GF-D8 (cell line): Measurements from ENCODE around the gene MITF.
"Not testable (repeated sequence)": the region's sequence is repeated elsewhere in the genome, so short reads cannot be mapped to it uniquely, and the experiment has no call there.

Experiments used
- DNase-seq: peaks from one replicate; lab custom pipeline; 2025; lab: John Stamatoyannopoulos, UW

Gene MITF

GRCh38 chr3:69872783-69873378 lies 133.6 kb downstream of the MITF start:
- no peak for DNase-seq

- DNase-seq, result no peak
These were observed 136.8 kb downstream of the MITF start for GRCh38 chr3:69876073-69876472.

GRCh38 chr3:69878254-69878653 lies 139.0 kb downstream of the MITF start:
- DNase-seq, result no peak

- DNase-seq, result no peak
These were observed 139.8 kb downstream of the MITF start for GRCh38 chr3:69879051-69879450.

DNA sequence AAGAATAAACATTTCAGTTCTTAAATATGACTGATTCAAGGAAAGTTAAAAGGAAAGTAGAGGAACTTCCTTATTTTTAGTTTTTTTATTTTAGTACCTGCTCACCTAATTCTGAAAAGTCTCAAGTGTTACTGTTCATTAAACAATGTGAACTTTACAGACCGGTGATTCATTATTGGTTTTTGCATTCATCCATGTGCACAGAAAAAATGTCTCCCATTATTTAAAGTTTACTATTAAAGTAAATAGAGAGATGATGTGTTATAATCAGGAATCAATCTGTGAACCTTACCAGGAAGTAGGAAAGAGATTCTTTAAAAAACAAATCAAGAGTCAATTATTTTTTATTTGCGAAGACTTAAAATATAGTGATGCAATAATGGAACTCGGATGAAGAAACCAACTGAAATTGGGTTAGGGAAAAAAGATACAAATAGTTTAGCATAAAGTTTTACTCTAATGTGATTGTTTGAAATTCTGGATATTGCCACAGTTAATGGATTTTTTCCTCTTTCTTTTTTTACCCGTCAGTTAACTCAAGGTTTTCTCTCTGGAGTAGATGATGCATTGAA lies 140.9 kb downstream of the MITF start:
- no peak for DNase-seq

DNA sequence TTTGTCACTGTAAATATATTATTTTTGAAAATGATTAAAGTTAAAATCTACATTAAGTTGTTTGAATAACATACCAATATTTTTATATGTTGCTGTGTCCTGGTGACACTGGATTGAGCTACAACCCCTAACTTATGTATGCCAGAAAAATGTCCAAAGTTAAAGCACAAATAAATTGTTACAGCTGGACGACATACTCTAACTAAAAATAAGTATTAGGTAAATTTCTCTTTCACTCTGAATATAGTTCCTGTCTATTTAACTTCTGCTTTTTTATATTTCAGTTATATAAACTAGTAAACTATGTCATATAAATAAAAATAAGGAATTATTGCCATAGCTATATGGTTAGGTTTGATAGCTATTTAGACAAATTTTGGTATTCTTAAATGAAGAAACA lies 141.8 kb downstream of the MITF start:
- DNase-seq, result no peak

DNA sequence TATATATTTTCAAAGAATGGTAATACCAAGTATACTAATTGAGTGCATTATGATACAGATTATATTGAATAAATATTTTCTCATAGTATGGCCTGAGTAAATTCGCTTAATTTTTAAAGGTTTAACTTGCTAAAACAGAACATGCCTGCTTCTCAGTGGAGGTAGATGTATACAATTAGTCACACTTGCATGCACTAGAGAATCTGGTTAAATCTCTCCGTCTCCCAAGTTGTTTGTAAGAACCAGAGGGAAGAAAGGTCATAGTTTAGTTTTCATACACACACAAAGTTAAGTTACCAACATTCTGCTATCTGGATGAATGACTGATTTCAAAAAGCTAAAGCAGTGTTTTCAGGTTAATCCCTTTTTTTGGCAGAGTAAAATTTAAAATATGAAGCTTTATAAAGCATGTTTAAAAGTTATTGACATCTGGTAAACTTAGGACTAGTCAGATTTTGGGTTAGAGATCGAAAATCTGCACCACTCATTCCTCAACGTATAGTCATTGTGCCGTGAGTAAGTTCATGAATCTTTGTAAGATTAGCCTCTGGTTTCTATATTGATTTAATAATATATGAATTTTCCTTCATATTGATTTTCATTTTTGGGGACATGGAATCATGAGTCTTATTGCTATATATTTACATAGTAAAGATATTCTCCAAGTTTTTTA lies 142.6 kb downstream of the MITF start:
- no peak for DNase-seq

DNA sequence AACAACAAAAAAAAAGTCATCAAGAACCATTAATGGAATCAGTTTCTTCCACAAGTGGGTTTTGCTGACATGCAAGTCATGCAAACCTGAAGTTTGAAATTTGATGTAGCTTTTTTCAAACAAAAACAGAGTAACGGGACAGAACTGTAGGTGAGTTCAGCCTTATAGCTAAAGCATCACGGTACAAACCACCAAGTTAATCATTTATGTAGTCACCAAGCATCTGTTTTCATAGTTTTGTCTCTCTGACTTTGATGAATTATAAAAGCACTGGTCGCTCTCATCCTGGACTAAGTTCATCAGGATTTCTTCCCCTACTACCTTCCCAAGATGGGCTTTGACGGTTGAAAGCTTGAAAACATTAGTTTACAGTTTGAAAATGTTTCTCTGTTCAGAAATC lies 143.3 kb downstream of the MITF start:
- DNase-seq, result no peak

GRCh38 chr3:69888040-69888942 lies 149.0 kb downstream of the MITF start:
- no peak for DNase-seq

- no peak for DNase-seq
These were observed 149.7 kb downstream of the MITF start for GRCh38 chr3:69888943-69889315.

DNA sequence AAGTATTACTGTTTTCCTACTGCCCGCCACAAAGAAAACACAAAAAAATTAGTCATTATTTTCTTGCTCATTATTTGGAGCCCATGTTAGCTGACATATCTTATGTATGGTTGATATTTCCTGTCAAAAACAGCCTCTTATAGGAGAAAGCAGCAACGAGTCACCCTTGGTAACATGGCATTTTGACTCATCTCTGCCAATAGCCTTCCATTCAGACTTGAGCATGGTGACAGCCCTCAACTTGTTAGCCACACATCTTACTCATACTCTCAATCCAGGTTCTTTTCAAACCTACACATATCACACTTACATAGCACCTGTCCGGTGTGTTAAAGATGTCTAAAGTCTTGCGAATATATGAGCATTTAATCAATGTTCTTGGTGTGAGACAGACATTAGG lies 150.8 kb downstream of the MITF start:
- DNase-seq, result no peak

DNA sequence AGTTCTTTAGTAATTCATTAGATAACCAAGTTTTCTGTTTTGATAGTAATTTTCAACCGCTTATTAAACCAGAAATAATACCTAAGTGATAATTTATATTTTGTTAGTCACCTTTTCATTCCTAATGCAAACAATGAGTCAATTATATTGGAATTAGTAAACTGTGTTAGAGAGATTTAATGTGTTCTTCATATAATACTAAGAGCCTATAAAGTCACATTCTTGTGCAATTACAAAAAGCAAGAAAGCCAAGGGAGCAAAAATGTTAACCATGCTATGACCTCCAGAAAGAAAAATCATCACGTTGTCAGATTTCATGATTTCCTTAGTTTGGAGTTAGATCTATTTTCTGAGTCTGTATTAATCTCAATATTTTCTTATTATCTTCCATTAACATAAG lies 151.4 kb downstream of the MITF start:
- no peak for DNase-seq

GRCh38 chr3:69892706-69893105 lies 153.4 kb downstream of the MITF start:
- no peak for DNase-seq

DNA sequence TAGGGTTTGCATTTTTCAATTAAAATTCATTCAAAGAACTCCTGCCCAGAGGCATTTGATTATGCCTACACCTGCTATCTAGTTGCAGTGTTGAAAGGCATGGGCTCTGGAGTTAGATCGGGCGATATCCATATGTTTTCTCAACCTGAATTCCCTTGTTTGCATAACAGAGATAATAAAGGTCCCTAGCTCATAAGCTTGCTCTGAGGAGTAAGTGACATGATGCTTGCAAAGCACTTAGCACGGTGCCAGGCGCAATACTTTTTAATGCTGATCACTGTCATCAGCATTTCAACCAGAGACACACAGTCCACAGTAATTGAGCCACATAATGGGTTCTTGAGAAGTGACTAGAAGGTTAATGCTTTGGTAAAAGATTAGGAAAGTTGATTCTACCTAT lies 154.0 kb downstream of the MITF start:
- DNase-seq, result no peak

DNA sequence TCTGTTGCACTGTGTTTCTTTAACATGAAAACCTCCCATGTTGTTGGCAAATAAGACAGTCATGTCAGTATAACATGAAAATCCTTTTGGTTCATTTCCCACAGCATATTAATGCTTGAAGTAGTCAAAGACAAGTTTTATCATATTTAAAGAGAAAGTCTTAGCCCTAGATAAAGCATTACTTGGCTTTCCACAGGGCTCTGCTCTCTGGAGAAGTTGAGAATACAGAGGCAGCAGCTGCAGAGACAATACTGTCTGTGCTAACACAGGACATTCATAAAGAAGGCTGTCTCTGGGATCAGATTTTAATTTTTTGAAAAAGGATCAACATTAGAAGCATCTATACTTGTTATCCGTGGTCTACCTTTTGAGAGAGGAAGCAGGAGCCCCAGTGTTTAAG lies 156.8 kb downstream of the MITF start:
- no peak for DNase-seq

DNA sequence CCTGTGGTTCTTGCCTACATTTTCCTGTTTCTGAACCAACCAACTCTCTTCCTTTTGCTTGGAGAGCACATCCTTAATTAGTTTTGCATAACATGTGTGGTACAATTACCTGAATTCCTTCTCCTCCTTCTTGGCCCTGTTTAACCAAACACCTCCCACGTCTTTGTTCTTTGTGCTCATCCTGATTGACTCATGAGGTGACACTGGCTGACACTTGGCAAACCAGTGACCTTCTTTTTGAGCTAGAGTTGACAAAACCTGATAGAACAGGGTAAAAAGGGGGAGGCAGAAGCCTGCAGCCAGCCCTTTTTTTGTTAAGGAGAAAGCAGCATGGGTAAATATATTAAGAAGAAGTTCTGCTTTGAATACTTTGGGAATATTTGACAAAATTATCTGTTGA lies 161.1 kb downstream of the MITF start:
- DNase-seq, result no peak

- no peak for DNase-seq
These were observed 162.5 kb downstream of the MITF start for GRCh38 chr3:69901802-69902201.

GRCh38 chr3:69902386-69902785 lies 163.1 kb downstream of the MITF start:
- DNase-seq, result no peak

DNA sequence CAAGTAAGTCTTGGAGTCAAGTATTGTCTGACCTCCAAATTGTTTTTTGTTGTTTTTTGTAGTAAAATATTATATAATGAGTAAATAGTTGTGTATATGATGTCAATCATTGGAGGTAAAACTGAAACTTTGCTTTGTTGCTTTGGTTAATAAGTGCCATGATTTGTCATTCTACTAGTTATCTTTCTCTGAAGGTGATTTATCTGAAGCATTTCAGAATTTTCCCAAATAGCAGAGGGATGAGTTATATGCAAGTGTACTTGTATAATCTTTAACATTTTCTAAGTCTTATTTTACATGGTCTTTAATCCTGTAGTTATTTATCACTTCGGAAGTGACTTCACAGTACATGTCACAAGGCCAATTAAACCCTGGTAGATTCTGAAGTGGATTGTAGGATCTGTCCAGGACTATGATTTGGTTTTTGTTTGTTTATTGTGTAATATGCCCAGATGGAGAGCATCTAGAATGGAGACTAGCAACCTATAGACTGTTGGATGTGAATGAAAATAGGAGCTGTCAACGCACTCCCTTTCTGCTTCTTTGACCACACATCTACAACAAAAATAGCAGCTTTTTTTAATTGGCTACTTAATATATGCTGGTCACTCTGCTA lies 167.2 kb downstream of the MITF start:
- DNase-seq, result no peak

DNA sequence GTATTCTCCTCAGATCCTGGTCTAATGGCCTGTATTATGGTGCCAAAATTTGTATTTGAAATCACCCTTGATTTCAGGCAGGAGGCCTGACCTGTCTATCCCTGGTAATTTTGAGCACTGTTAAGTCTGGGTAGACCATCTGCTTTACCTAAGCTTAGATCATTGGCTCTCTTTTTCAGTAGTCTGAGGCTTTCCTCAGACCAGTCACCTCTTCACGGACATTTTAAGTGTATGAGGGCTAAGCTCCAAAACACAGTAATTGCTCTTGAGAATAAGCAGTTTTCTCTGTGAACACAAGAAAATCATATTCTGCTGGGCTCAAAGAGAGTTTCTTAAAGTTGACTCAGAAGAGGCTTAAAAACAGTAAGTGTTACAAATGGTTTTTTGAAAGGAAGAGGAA lies 168.3 kb downstream of the MITF start:
- DNase-seq, result no peak

DNA sequence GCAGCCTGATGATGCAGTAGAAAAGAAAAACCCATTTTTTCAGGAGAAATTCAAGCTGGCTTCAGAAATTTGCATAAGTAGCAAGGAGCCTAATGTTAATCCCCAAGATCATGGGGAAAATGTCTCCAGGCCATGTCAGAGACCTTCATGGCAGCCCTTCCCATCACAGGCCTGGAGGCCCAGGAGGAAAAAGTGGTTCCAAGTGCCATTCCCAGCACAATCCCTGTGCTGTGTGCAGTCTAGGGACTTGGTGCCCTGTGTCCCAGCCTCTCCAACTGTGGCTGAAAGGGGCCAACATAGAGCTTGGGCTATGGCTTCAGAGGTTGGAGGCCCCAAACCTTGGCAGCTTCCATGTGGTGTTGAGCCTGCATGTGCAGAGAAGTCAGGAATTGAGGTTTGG lies 170.6 kb downstream of the MITF start:
- not testable (repeated sequence) for DNase-seq

DNA sequence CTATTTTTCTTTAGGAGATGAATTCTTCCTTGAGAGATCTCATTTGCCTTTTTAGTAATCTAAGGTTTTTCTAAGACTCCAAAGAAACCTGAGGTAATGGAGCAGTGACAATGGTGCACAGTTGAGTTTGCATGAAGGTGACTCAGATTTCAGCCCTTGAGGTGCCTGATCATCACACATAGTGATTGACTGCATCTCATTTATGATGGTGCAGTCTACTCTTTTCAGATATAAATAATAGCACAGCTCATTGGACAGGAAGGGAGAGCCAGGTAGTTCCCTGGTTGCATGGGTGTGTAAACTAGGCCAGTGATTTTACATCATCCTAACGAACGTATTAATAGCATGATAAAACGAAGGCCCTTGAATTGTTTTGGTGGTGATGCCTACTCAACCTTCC lies 174.2 kb downstream of the MITF start:
- DNase-seq, result no peak
